HEK293 (cell line): ENCODE results near the gene C5orf47.

Experiments used
- CTCF ChIA-PET: fragments of 350-600 bp; formaldehyde crosslinking; extraction: SDS; loops from one replicate; lab custom pipeline; 2021; ENCODE audit warnings: antibody characterized with exemption; lab: Yijun Ruan, JAX
- POLR2A ChIA-PET: fragments of 300-600 bp; formaldehyde crosslinking; extraction: SDS; loops from one replicate; lab custom pipeline; 2020; ENCODE audit warnings: antibody characterized with exemption, inconsistent platforms; lab: Yijun Ruan, JAX
- H3K27ac ChIP-seq: fragments of 200-500 bp; sonication (Bioruptor generic); 2 replicates; pipeline ENCODE4 v1.5.1; 2014; ENCODE audit warnings: low read depth, low read length, control low read depth, inconsistent platforms; ENCODE audit errors: extremely low read depth
- H3K36me3 ChIP-seq, 2 experiments: fragments of 200-500 bp in 1 of 2; sonication (Bioruptor generic) in 1 of 2; 1 replicate in 1 of 2; 2 replicates in 1 of 2; pipeline ENCODE4 v1.5.1; 2014 to 2017; ENCODE audit warnings: inconsistent platforms in 2 of 2, low read length in 2 of 2; ENCODE audit not compliant: control insufficient read depth in 2 of 2, insufficient read depth in 1 of 2
- H3K4me1 ChIP-seq: fragments of 200-500 bp; sonication (Bioruptor generic); 2 replicates; pipeline ENCODE4 v1.5.1; 2014; ENCODE audit warnings: mild to moderate bottlenecking, low read length, inconsistent platforms; ENCODE audit not compliant: control insufficient read depth, insufficient read depth
- H3K4me3 ChIP-seq: 2 replicates; pipeline ENCODE4 v1.5.1; 2011; ENCODE audit warnings: low read depth, mild to moderate bottlenecking, control low read depth, low read length, moderate library complexity
- H3K9me3 ChIP-seq: fragments of 200-500 bp; sonication (Bioruptor generic); 2 replicates; pipeline ENCODE4 v1.5.1; 2014; ENCODE audit warnings: low read depth, low read length, inconsistent platforms; ENCODE audit not compliant: control insufficient read depth, insufficient read depth
- BCL11A ChIP-seq: fragments of 450-650 bp; formaldehyde crosslinking; IDR thresholded peaks from 2 replicates; pipeline ENCODE4 v1.5.1; 2016; ENCODE audit warnings: low read depth, missing biosample characterization, missing genetic modification characterization
- GLI4 ChIP-seq: fragments of 450-650 bp; formaldehyde crosslinking; IDR thresholded peaks from 2 replicates; pipeline ENCODE4 v1.5.1; 2016; ENCODE audit warnings: missing biosample characterization, missing genetic modification characterization
- SCRT1 ChIP-seq: fragments of 450-650 bp; formaldehyde crosslinking; IDR thresholded peaks from 2 replicates; pipeline ENCODE4 v1.5.1; 2016; ENCODE audit warnings: missing biosample characterization, missing genetic modification characterization, borderline replicate concordance
- WT1 ChIP-seq: fragments of 450-650 bp; formaldehyde crosslinking; IDR thresholded peaks from 2 replicates; pipeline ENCODE4 v1.5.1; 2016; ENCODE audit warnings: missing biosample characterization, missing genetic modification characterization
- ZBTB1 ChIP-seq: fragments of 450-650 bp; formaldehyde crosslinking; IDR thresholded peaks from 2 replicates; pipeline ENCODE4 v1.5.1; 2016; ENCODE audit warnings: missing biosample characterization, missing genetic modification characterization
- ZNF133 ChIP-seq: fragments of 450-650 bp; formaldehyde crosslinking; IDR thresholded peaks from 2 replicates; pipeline ENCODE4 v1.5.1; 2016; ENCODE audit warnings: missing biosample characterization, missing genetic modification characterization
- ZNF311 ChIP-seq: fragments of 450-650 bp; formaldehyde crosslinking; IDR thresholded peaks from 2 replicates; pipeline ENCODE4 v1.5.1; 2017; ENCODE audit warnings: missing biosample characterization, missing genetic modification characterization, borderline replicate concordance
- ZNF394 ChIP-seq: fragments of 450-650 bp; formaldehyde crosslinking; IDR thresholded peaks from 2 replicates; pipeline ENCODE4 v1.5.1; 2016; ENCODE audit warnings: missing biosample characterization, missing genetic modification characterization, mild to moderate bottlenecking, moderate library complexity, borderline replicate concordance
- ZNF530 ChIP-seq: fragments of 450-650 bp; formaldehyde crosslinking; IDR thresholded peaks from 2 replicates; pipeline ENCODE4 v1.5.1; 2016; ENCODE audit warnings: low read depth, missing biosample characterization, missing genetic modification characterization
- ZNF791 ChIP-seq: fragments of 450-650 bp; formaldehyde crosslinking; IDR thresholded peaks from 2 replicates; pipeline ENCODE4 v1.5.1; 2016; ENCODE audit warnings: missing biosample characterization, missing genetic modification characterization
- ZSCAN30 ChIP-seq: fragments of 450-650 bp; IDR thresholded peaks from 2 replicates; pipeline ENCODE4 v1.5.1; 2018; ENCODE audit warnings: missing biosample characterization, mild to moderate bottlenecking, missing genetic modification characterization, moderate library complexity
- TF ChIP-seq, protein P1 (sequence below): fragments of 450-650 bp; formaldehyde crosslinking; IDR thresholded peaks from 2 replicates; pipeline ENCODE4 v1.5.1; 2017; ENCODE audit warnings: missing biosample characterization, mild to moderate bottlenecking, missing genetic modification characterization, moderate library complexity
- TF ChIP-seq, protein P2 (sequence below): fragments of 450-650 bp; formaldehyde crosslinking; IDR thresholded peaks from 2 replicates; pipeline ENCODE4 v1.5.1; 2016; ENCODE audit warnings: missing biosample characterization, missing genetic modification characterization
- TF ChIP-seq, protein P3 (sequence below): fragments of 450-650 bp; formaldehyde crosslinking; IDR thresholded peaks from 2 replicates; pipeline ENCODE4 v1.5.1; 2016; ENCODE audit warnings: missing biosample characterization, missing genetic modification characterization, low read depth
- TF ChIP-seq, protein P4 (sequence below): fragments of 450-650 bp; formaldehyde crosslinking; conservative IDR thresholded peaks from 2 replicates; pipeline ENCODE4 v1.5.1; 2016; ENCODE audit warnings: low read depth, missing biosample characterization, missing genetic modification characterization

Gene C5orf47

DNA sequence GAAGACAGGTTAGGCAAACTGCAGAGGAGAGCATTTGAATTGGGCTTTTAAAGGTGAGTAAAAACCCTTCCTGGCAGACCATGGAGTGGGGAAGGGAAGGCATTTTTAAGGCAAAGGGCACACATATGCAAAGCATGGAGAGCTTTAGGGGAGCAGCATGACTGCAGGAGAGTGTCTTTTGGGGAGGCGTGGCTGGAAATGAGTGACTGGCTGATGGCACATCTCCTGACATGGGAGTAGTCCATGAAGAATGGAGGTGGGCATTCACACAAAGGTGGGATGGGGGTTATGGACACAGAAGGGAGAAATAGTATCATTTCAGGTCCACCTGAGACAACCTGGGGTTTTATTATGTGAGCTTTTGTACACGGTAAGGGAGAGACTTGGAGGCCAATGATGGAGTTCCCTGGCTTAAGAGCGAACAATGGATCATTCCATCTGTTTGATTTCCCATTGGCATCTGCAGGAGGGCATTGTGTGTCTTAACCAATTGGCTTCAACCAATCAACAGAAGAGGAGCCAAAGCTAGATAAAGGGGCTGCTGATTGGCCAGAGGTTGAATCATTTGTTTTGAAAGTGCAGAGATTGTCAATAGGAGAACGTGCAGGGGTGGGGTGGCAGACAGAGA is 58.6 kb downstream of the C5orf47 start:
- Histone ChIP-seq H3K9me3 (no peaks in the 10 kb centered on the region), H3K36me3 (no peaks in the 10 kb centered on the region), H3K4me1 (no peaks in the 10 kb centered on the region), H3K27ac (no peak overlapping the region), H3K4me3 (no peak overlapping the region)
- TF ChIP-seq, protein P1, sequence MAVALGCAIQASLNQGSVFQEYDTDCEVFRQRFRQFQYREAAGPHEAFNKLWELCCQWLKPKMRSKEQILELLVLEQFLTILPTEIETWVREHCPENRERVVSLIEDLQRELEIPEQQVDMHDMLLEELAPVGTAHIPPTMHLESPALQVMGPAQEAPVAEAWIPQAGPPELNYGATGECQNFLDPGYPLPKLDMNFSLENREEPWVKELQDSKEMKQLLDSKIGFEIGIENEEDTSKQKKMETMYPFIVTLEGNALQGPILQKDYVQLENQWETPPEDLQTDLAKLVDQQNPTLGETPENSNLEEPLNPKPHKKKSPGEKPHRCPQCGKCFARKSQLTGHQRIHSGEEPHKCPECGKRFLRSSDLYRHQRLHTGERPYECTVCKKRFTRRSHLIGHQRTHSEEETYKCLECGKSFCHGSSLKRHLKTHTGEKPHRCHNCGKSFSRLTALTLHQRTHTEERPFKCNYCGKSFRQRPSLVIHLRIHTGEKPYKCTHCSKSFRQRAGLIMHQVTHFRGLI, result no peak
- TF ChIP-seq ZNF311 (tag by site-specific recombination), result no peak
- no peak for TF ChIP-seq BCL11A (tag by site-specific recombination)
- no peak for TF ChIP-seq ZNF394 (tag by site-specific recombination)
- CTCF ChIA-PET, result interaction anchor here (0.6 to 5.4 kb wide), 6 partner anchors 11 to 790 kb away, joined by 3 to 113 read pairs (median 4); no protein-coding TSS in a partner anchor
- POLR2A ChIA-PET, result no interaction called here

DNA sequence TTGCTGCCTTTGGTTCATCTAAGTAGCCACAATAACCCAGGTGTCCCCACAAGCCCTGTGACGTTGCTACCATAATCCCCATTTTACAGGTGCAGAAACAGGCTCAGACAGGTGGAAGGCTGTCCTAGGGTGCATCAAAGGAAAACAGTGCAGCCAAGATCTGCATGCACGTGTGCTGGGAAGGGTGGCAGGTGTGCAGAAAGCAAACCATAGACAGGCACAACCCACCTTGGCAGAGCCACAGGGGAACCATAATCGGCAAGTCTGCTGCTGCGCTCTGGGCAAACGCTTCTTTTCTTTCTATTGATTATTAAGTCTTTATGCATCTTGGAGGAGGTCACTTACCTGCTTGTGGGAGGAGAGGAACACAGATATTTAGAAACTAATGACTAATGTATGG is 63.7 kb downstream of the C5orf47 start:
- H3K4me3 ChIP-seq, result no peak overlapping the region
- ChIA-PET POLR2A (no interaction called here), CTCF (interaction anchor here (0.6 kb wide), 1 partner anchor 15 kb away, joined by 3 read pairs; no protein-coding TSS in a partner anchor)
- H3K4me1 ChIP-seq, result peaks cover 6% of the 10 kb centered on the region; the same call in 1 of the 2 replicates
- H3K27ac ChIP-seq, result no peak overlapping the region
- H3K9me3 ChIP-seq, result no peaks in the 10 kb centered on the region
- TF ChIP-seq ZSCAN30 (tag by site-specific recombination) (no peak), SCRT1 (tag by site-specific recombination) (no peak), ZNF530 (tag by site-specific recombination) (no peak), GLI4 (tag by site-specific recombination) (no peak), ZNF791 (tag by site-specific recombination) (no peak), ZBTB1 (no peak)
- TF ChIP-seq, protein P2, sequence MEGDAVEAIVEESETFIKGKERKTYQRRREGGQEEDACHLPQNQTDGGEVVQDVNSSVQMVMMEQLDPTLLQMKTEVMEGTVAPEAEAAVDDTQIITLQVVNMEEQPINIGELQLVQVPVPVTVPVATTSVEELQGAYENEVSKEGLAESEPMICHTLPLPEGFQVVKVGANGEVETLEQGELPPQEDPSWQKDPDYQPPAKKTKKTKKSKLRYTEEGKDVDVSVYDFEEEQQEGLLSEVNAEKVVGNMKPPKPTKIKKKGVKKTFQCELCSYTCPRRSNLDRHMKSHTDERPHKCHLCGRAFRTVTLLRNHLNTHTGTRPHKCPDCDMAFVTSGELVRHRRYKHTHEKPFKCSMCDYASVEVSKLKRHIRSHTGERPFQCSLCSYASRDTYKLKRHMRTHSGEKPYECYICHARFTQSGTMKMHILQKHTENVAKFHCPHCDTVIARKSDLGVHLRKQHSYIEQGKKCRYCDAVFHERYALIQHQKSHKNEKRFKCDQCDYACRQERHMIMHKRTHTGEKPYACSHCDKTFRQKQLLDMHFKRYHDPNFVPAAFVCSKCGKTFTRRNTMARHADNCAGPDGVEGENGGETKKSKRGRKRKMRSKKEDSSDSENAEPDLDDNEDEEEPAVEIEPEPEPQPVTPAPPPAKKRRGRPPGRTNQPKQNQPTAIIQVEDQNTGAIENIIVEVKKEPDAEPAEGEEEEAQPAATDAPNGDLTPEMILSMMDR (tag by site-specific recombination), result no peak
- no peaks in the 10 kb centered on the region for H3K36me3 ChIP-seq

DNA sequence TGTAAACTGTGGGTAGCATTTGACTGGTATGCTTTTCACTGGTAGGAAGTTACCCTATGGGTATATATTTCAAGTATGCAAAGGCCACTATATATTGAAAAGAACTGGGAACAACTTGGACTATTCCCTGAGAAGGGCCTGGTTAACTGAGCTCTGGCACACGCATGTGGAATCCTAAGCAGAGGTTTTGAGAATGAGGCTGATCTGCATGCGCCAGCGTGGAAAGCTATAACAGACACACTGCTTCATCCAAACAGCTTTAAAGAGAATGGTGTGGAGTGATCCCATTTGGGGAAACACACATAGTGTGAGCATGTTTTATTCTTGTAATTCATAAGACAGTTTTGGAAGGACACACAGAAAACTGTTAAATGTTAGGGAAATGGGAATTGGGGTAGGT is 64.9 kb downstream of the C5orf47 start:
- CTCF ChIA-PET, result interaction anchor here (0.7 to 1.0 kb wide), 2 partner anchors 8 to 263 kb away, joined by 3 to 4 read pairs; partner anchors contain the start of gene NSG2
- TF ChIP-seq, protein P3, sequence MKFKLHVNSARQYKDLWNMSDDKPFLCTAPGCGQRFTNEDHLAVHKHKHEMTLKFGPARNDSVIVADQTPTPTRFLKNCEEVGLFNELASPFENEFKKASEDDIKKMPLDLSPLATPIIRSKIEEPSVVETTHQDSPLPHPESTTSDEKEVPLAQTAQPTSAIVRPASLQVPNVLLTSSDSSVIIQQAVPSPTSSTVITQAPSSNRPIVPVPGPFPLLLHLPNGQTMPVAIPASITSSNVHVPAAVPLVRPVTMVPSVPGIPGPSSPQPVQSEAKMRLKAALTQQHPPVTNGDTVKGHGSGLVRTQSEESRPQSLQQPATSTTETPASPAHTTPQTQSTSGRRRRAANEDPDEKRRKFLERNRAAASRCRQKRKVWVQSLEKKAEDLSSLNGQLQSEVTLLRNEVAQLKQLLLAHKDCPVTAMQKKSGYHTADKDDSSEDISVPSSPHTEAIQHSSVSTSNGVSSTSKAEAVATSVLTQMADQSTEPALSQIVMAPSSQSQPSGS (tag by site-specific recombination), result no peak
- TF ChIP-seq, protein P4, sequence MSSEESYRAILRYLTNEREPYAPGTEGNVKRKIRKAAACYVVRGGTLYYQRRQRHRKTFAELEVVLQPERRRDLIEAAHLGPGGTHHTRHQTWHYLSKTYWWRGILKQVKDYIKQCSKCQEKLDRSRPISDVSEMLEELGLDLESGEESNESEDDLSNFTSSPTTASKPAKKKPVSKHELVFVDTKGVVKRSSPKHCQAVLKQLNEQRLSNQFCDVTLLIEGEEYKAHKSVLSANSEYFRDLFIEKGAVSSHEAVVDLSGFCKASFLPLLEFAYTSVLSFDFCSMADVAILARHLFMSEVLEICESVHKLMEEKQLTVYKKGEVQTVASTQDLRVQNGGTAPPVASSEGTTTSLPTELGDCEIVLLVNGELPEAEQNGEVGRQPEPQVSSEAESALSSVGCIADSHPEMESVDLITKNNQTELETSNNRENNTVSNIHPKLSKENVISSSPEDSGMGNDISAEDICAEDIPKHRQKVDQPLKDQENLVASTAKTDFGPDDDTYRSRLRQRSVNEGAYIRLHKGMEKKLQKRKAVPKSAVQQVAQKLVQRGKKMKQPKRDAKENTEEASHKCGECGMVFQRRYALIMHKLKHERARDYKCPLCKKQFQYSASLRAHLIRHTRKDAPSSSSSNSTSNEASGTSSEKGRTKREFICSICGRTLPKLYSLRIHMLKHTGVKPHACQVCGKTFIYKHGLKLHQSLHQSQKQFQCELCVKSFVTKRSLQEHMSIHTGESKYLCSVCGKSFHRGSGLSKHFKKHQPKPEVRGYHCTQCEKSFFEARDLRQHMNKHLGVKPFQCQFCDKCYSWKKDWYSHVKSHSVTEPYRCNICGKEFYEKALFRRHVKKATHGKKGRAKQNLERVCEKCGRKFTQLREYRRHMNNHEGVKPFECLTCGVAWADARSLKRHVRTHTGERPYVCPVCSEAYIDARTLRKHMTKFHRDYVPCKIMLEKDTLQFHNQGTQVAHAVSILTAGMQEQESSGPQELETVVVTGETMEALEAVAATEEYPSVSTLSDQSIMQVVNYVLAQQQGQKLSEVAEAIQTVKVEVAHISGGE (tag by site-specific recombination), result no peak
- TF ChIP-seq ZNF133 (tag by site-specific recombination) (no peak), WT1 (tag by site-specific recombination) (no peak)
- Histone ChIP-seq H3K36me3 (no peaks in the 10 kb centered on the region), H3K4me1 (peaks cover 6% of the 10 kb centered on the region; the same call in 1 of the 2 replicates), H3K9me3 (no peaks in the 10 kb centered on the region), H3K4me3 (no peak overlapping the region), H3K27ac (no peak overlapping the region)
- POLR2A ChIA-PET, result no interaction called here
